Lower leg skin (tissue), 3 donors: Measurements from ENCODE around the gene TSPOAP1.

Experiments used
- CTCF ChIP-seq, 3 donors: fragments of 450-650 bp; IDR thresholded peaks; one replicate each; pipeline ENCODE4 v1.5.1; 2016; ENCODE audit warnings: antibody characterized with exemption in 3 of 3, mild to moderate bottlenecking in 3 of 3, moderate library complexity in 2 of 3
- POLR2A ChIP-seq, 2 donors: fragments of 450-650 bp; IDR thresholded peaks; one replicate each; pipeline ENCODE4 v1.6.1; 2016 to 2017; ENCODE audit warnings: antibody characterized with exemption in 2 of 2, mild to moderate bottlenecking in 1 of 2, moderate library complexity in 1 of 2

- no peak for TF ChIP-seq CTCF (IDR thresholded peaks at IDR 0.05)
- no peak for TF ChIP-seq POLR2A (IDR thresholded peaks at IDR 0.05)
Measured at GRCh38 chr17:58267347-58268324, 61.0 kb downstream of the TSPOAP1 start.
